Mammary epithelial cell (primary cell): ENCODE results near the gene HS3ST3A1.

ENCODE experiments used
- CTCF ChIP-seq, 2 donors: IDR thresholded peaks in 1 of 2; conservative IDR thresholded peaks in 1 of 2; 2 replicates each; pipeline ENCODE4 v1.5.1; 2011 to 2012; ENCODE audit warnings: inconsistent platforms in 2 of 2, low read length in 2 of 2, mild to moderate bottlenecking in 2 of 2, control low read depth in 1 of 2, low read depth in 1 of 2; ENCODE audit not compliant: insufficient read depth in 1 of 2; ENCODE audit errors: extremely low read depth in 1 of 2
- EZH2 ChIP-seq: IDR thresholded peaks from 2 replicates; pipeline ENCODE4 v1.6.1; 2012; ENCODE audit warnings: low read length, inconsistent platforms, borderline replicate concordance

- TF ChIP-seq EZH2: no peak
- no peak for TF ChIP-seq CTCF (conservative IDR thresholded peaks at IDR 0.05 in 1 of 2, IDR thresholded peaks at IDR 0.05 in 1 of 2; ENCODE audit: extremely low read depth in 1 of 2, insufficient read depth in 1 of 2, low read depth in 1 of 2, low read length in 2 of 2)
These were observed 44.7 kb upstream of the HS3ST3A1 start for GRCh38 chr17:13646411-13646810.
